Ovary (tissue), 9 donors: ENCODE data around the gene AKAP6. TPM values are rescaled to one million over a fixed set of nuclear protein-coding genes. Genes with fewer than 3 reads are reported as not detected.
"Not testable (repeated sequence)": the region's sequence is repeated elsewhere in the genome, so short reads cannot be mapped to it uniquely, and the experiment has no call there.

ENCODE experiments used
- DNase-seq, 5 donors: peaks; one replicate each; pipeline ENCODE4 v3.0.0-alpha.2; 2019 to 2020
- H3K27ac ChIP-seq, 2 donors: fragments of 200-600 bp; one replicate each; pipeline versions ENCODE4 v1.5.1 to v1.8.0; 2019 to 2022
- H3K27me3 ChIP-seq: fragments of 200-600 bp; one replicate; pipeline ENCODE4 v1.8.0; 2022
- H3K36me3 ChIP-seq: fragments of 200-600 bp; sonication (generic); one replicate; pipeline ENCODE4 v1.5.1; 2019
- H3K4me1 ChIP-seq: one replicate; pipeline ENCODE4 v1.8.1; 2013; ENCODE audit warnings: mild to moderate bottlenecking, moderate library complexity; ENCODE audit not compliant: insufficient read depth
- H3K4me3 ChIP-seq: fragments of 200-600 bp; sonication (generic); one replicate; pipeline ENCODE4 v1.5.1; 2017
- H3K9me3 ChIP-seq, 2 donors: fragments of 200-600 bp in 1 of 2; sonication (generic) in 1 of 2; one replicate each; pipeline versions ENCODE4 v1.5.1 to v1.8.1; 2013 to 2019; ENCODE audit warnings: mild to moderate bottlenecking in 1 of 2, moderate library complexity in 1 of 2
- CTCF ChIP-seq, 3 donors: fragments of 450-650 bp in 2 of 3; fragments of 200-600 bp in 1 of 3; IDR thresholded peaks; one replicate each; pipeline versions ENCODE4 v1.5.1 to v1.8.0; 2016 to 2022; ENCODE audit warnings: antibody characterized with exemption in 3 of 3, mild to moderate bottlenecking in 1 of 3
- EP300 ChIP-seq: sonication (generic); formaldehyde crosslinking; IDR thresholded peaks from one replicate; pipeline ENCODE4 v1.6.1; 2017; ENCODE audit warnings: antibody characterized with exemption
- POLR2A ChIP-seq: fragments of 450-650 bp; IDR thresholded peaks from one replicate; pipeline ENCODE4 v1.6.1; 2017; ENCODE audit warnings: antibody characterized with exemption, mild to moderate bottlenecking, moderate library complexity
- WGBS, 3 donors: extraction: QIAGEN DNeasy Blood & Tissue Kit in 1 of 3; methylation state at CpG; one replicate each; pipeline versions ENCODE4 v1.1.5 to v1.1.7; 2013 to 2017; 5-methylcytosine and 5-hydroxymethylcytosine counted together
- intact Hi-C, 4 donors: fragments of 100-400 bp; cut with DNase I; formaldehyde crosslinking; loops; one replicate each; pipeline versions ENCODE4 v1.11.0 to v1.15.1; 2022 to 2023
- polyA plus RNA-seq, 2 donors: library from polyadenylated mRNA; stranded (reverse); fragments of 200-250 nt in 1 of 2; fragments of 350-450 nt in 1 of 2; fragmentation: Illumina TruSeq in 1 of 2; extraction: RNeasy Lipid Tissue Mini Kit (QIAGEN cat#74804) in 1 of 2; gene quantifications; one replicate each; pipeline ENCODE4 v1.2.3, GENCODE V29; 2013 to 2014
- total RNA-seq, 7 donors: library from RNA; depleted of rRNA in 2 of 7; stranded (reverse); fragments of >200 nt in 2 of 7; fragmentation: NEBNext Ultra II Directional in 3 of 7; extraction: Animal tissue kit (Norgen Biotek cat#: 25700) in 3 of 7; gene quantifications; one replicate each; pipeline versions ENCODE4 v1.1.0 to v1.2.4, GENCODE V29; 2016 to 2023
- donor health status: DM: no; HTN: no; CAD: no; lungs with moderate emphysema.
- donor health status: DM: no; HTN: no; CAD: no.
- donor health status: Bipolar disorder and iron deficiency.
- donor health status: DM: yes; HTN: yes; CAD: no.
- donor health status: DM: no; HTN: no; CAD: no.
- donor health status: DM: yes; HTN: yes; CAD: no.

The AKAP6 gene
- total and polyA plus RNA-seq, 9 donors: 2.3 to 13.1 (median 6.9) TPM

GRCh38 chr14:32366986-32367385, 37.9 kb downstream of the AKAP6 start:
- TF ChIP-seq CTCF (IDR thresholded peaks at IDR 0.05): no peak
- TF ChIP-seq EP300: no peak
- no peak for TF ChIP-seq POLR2A
- no peak overlapping the region for H3K4me3 ChIP-seq
- 14 to 25% (median 18%) methylated on average over 4 of the region's 4 CpGs for WGBS, 3 donors
- H3K9me3 ChIP-seq: no peaks in the 10 kb centered on the region
- no peaks in the 10 kb centered on the region for H3K36me3 ChIP-seq
- no peak for DNase-seq
- H3K27ac ChIP-seq: no peak overlapping the region
- no peaks in the 10 kb centered on the region for H3K27me3 ChIP-seq
- H3K4me1 ChIP-seq: peaks cover 9% of the 10 kb centered on the region
- intact Hi-C loops: no loop called here

GRCh38 chr14:32367516-32367915, 38.4 kb downstream of the AKAP6 start:
- Histone ChIP-seq H3K4me3 (no peak overlapping the region), H3K27ac (no peak overlapping the region), H3K36me3 (no peaks in the 10 kb centered on the region), H3K9me3 (no peaks in the 10 kb centered on the region), H3K4me1 (peaks cover 9% of the 10 kb centered on the region), H3K27me3 (no peaks in the 10 kb centered on the region)
- intact Hi-C loops: no loop called here
- DNase-seq: no peak
- TF ChIP-seq EP300: no peak
- no peak for TF ChIP-seq POLR2A
- TF ChIP-seq CTCF (IDR thresholded peaks at IDR 0.05): no peak

GRCh38 chr14:32368107-32368506, 39.0 kb downstream of the AKAP6 start:
- no peaks in the 10 kb centered on the region for H3K9me3 ChIP-seq
- H3K36me3 ChIP-seq: no peaks in the 10 kb centered on the region
- intact Hi-C loops: no loop called here
- H3K4me3 ChIP-seq: no peak overlapping the region
- H3K4me1 ChIP-seq: peaks cover 9% of the 10 kb centered on the region
- no peak overlapping the region for H3K27ac ChIP-seq
- DNase-seq: no peak
- TF ChIP-seq POLR2A (no peak), EP300 (no peak), CTCF (IDR thresholded peaks at IDR 0.05) (no peak)
- WGBS, 3 donors: 95 to 96% (median 95%) methylated on average over 3 of the region's 3 CpGs
- H3K27me3 ChIP-seq: no peaks in the 10 kb centered on the region

- Histone ChIP-seq H3K27ac (no peak overlapping the region), H3K27me3 (no peaks in the 10 kb centered on the region), H3K36me3 (no peaks in the 10 kb centered on the region), H3K9me3 (no peaks in the 10 kb centered on the region), H3K4me3 (no peak overlapping the region), H3K4me1 (peaks cover 9% of the 10 kb centered on the region)
- no peak for DNase-seq
- intact Hi-C loops: no loop called here
- TF ChIP-seq EP300: no peak
- TF ChIP-seq CTCF (IDR thresholded peaks at IDR 0.05): no peak
- no peak for TF ChIP-seq POLR2A
- WGBS, 3 donors: 32 to 68% (median 32%) methylated on average over 1 of the region's 1 CpG
Measured at GRCh38 chr14:32370714-32371113, 41.6 kb downstream of the AKAP6 start.

- Histone ChIP-seq H3K4me1 (peaks cover 1% of the 10 kb centered on the region), H3K9me3 (no peaks in the 10 kb centered on the region), H3K27me3 (no peaks in the 10 kb centered on the region), H3K27ac (no peak overlapping the region), H3K36me3 (no peaks in the 10 kb centered on the region), H3K4me3 (no peak overlapping the region)
- WGBS, 3 donors: 9 to 10% (median 10%) methylated on average over 2 of the region's 2 CpGs
- DNase-seq: no peak
- TF ChIP-seq POLR2A (no peak), EP300 (no peak), CTCF (IDR thresholded peaks at IDR 0.05) (no peak)
- intact Hi-C loops: no loop called here
Measured at GRCh38 chr14:32372154-32372553, 43.1 kb downstream of the AKAP6 start.

GRCh38 chr14:32373174-32373573, 44.1 kb downstream of the AKAP6 start:
- DNase-seq, H3K4me1 ChIP-seq, H3K27ac ChIP-seq, intact Hi-C loops, H3K27me3 ChIP-seq, H3K9me3 ChIP-seq, H3K4me3 ChIP-seq, H3K36me3 ChIP-seq: not testable (repeated sequence)
- WGBS, 3 donors: 88 to 92% (median 90%) methylated on average over 3 of the region's 3 CpGs
